DND-41 (cell line): Measurements from ENCODE around the gene ERO1B.

Source experiments
- EZH2 ChIP-seq: IDR thresholded peaks from 3 replicates; pipeline ENCODE4 v1.6.1; 2012; ENCODE audit warnings: borderline replicate concordance, low read depth, mild to moderate bottlenecking, moderate library complexity, low read length, inconsistent platforms; ENCODE audit not compliant: severe bottlenecking
- TF ChIP-seq, protein P1 (sequence below): IDR thresholded peaks from 2 replicates; pipeline ENCODE4 v1.5.1; 2012; ENCODE audit warnings: borderline replicate concordance, low read length, moderate library complexity, mild to moderate bottlenecking; ENCODE audit not compliant: poor library complexity, severe bottlenecking; ENCODE audit errors: extremely low read depth

DNA sequence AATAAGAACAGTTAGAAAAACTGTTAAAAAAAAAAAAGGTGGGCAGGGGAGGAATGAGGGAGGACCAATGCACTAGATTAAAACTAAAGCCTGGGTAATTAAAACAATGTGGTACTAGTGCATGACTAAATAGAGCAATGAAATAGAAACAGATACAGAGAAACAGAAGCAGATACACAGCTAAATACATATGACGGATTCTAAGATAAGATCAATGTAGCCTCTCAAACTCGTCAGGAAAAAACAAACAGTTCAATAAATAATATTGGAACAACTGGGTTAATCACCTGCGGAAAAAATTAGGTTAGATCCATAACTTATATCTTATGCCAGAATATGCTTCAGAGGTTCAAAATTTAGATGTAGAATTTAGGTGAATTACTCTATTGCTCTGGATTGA, 68.2 kb downstream of the ERO1B start:
- TF ChIP-seq, protein P1, sequence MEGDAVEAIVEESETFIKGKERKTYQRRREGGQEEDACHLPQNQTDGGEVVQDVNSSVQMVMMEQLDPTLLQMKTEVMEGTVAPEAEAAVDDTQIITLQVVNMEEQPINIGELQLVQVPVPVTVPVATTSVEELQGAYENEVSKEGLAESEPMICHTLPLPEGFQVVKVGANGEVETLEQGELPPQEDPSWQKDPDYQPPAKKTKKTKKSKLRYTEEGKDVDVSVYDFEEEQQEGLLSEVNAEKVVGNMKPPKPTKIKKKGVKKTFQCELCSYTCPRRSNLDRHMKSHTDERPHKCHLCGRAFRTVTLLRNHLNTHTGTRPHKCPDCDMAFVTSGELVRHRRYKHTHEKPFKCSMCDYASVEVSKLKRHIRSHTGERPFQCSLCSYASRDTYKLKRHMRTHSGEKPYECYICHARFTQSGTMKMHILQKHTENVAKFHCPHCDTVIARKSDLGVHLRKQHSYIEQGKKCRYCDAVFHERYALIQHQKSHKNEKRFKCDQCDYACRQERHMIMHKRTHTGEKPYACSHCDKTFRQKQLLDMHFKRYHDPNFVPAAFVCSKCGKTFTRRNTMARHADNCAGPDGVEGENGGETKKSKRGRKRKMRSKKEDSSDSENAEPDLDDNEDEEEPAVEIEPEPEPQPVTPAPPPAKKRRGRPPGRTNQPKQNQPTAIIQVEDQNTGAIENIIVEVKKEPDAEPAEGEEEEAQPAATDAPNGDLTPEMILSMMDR, result no peak
- no peak for TF ChIP-seq EZH2
